Islet precursor cell (in vitro differentiated cells): ENCODE data around the gene TBL1Y.
"Not testable (repeated sequence)": the region's sequence is repeated elsewhere in the genome, so short reads cannot be mapped to it uniquely, and the experiment has no call there.

Experiments used
- DNase-seq: peaks from one replicate; pipeline ENCODE4 v3.0.0-alpha.2; 2018

Gene TBL1Y

DNA sequence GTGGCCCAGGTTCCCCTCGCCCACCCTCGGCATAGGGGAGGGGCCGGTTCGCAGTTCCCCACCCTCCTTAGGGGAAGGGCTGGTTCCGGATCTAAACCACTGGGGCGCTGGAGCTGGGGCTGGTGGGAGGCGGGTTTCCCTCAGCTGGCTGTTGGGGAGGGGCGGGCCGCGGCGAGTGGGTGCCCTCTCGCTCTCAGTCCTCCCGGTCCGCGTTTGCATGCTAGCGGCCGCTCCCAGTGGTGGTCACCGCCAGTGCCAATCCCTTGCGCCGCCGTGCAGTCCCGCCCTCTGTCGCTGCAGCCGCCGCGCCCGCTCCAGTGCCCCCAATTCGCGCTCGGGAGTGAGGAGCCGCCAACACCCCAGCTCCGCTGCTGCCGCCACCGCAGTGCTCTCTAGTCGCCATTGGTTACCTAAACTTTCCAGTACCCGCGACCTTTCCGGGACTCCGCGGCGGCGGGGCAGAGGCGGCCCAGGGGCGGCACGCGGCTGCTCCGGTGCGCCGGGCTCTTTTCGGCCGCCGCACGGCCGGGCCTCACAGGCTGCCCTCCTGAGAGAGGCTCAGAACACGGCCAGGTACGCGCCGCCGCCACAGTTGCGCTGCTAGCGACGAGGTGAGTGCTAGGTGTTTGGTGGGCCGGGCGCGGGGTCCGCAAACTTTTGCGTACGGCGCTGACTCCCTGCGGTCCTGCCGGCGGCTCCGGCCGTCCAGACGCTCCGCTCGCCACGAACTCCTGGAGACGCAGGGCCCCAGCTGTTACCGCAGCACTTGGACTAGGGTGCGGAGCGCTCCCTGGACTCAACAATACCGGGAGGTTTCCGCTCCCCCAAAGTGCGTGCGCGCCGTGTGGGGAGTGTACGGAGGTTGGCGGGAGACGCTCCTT is at the start of gene TBL1Y:
Gene TBL1Y (plus strand): TSS at position 326 of the 881 bp plus-strand sequence. CDS start 114,388 bp downstream, outside the sequence.
- DNase-seq = no peak

DNA sequence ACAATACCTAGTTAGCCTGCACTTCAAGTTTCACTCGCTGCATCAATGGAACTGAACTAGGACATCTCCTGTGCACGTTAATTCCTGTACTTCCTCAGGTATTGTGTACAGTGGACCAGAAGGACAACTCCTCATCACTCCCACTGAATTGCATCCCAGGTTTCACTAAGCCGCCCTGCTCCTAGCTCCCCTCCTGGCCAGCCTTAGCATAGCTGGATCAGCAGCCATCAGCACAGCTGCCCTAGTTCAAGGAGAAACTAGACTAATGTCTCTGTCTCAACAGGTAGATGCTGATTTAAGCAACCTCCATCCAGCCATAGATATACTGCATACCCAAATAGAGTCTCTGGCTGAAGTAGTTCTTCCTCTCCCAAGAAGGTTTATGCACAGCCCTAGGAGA is 16.0 kb upstream of the TBL1Y start:
- DNase-seq = no peak

GRCh38 chrY:6895236-6895635 is 15.3 kb upstream of the TBL1Y start:
- DNase-seq = no peak

- not testable (repeated sequence) for DNase-seq
Observed at GRCh38 chrY:6902116-6902515, 8.4 kb upstream of the TBL1Y start.

GRCh38 chrY:6907591-6907990 is 2.9 kb upstream of the TBL1Y start:
- DNase-seq = no peak

- DNase-seq = not testable (repeated sequence)
Observed at GRCh38 chrY:6908021-6908420, 2.5 kb upstream of the TBL1Y start.

DNA sequence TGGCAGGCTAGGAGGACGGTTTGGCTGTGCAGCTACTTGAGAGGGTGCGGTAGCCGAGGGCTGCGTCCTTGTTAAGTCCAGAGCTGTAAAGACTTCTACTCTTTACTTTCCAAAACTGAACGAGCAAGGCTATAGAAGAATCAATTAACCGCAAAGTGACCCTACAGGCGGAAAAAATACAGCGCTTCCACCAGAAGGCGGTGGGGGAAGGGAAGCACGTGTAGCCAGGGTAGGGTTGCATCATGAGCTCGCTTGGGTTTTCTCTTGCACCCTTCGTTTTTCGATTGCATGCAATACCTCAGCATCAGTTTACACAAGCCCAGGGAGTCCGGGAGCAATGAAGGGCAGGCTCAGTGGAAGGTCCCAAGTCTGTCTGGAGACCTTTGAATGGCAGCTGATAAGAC is 1.4 kb upstream of the TBL1Y start:
- DNase-seq = no peak

DNA sequence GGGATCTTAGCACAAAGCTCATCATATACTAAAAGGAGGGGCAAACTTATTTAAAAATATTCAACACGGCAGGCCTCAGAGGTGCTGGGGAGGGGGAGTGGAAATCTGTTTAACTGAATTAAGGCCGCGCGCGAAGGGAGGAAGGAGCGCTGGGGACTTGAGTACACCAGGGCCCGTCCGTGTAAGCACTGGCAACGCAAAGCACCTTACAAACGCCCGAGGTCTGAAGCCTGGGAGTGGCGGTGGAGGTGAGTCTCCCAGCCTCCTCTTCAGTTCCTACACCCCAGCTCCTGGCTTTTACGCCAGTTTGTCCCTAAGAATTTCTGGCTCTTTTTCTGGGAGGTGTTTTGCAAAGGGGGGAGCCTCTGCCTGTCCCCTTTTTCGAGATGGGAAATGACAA is 641 bp upstream of the TBL1Y start:
- no peak for DNase-seq

DNA sequence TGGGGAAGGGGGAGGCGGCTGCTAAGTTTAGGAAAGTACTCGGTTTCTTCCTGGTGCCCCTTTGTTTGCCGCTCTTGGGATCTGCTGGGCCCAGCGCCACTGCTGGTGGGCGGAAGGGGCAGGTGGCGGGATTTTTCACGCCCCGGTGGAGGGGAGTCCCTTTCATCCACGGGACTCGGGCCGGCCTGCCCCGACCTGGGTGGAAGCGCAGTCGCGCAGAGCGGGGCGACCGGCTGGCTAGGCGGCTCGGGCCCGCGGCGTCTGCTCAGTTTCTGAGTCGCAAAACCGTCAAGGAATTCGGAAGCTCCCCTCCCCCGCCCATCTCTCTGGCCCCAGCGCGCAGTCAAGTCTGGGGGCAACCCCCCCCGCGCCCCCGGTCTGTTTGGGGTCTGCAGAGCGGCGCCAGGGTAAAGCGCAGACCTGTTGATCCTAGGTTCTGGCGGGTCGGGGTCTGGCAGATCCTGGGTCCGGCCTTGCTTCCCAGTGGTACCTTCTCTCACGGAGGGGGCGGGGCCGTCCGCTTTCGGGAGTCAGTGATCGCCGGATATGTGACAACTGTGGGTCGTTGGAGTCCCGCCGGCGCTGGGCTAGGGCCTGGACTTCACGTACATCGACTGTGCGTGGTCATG is 870 bp downstream of the TBL1Y start, which contains the start of gene AMELY:
Gene AMELY (minus strand): TSS at position 500 of the 629 bp plus-strand sequence. CDS start 39,144 bp downstream, outside the sequence.
- no peak for DNase-seq

- DNase-seq = no peak
Observed at GRCh38 chrY:6913362-6913761, 2.9 kb downstream of the TBL1Y start.

GRCh38 chrY:6921061-6921460 is 10.6 kb downstream of the TBL1Y start:
- DNase-seq = no peak

- no peak for DNase-seq
Observed at GRCh38 chrY:6928265-6928664, 17.8 kb downstream of the TBL1Y start.

GRCh38 chrY:6929237-6929636 is 18.7 kb downstream of the TBL1Y start:
- no peak for DNase-seq

DNA sequence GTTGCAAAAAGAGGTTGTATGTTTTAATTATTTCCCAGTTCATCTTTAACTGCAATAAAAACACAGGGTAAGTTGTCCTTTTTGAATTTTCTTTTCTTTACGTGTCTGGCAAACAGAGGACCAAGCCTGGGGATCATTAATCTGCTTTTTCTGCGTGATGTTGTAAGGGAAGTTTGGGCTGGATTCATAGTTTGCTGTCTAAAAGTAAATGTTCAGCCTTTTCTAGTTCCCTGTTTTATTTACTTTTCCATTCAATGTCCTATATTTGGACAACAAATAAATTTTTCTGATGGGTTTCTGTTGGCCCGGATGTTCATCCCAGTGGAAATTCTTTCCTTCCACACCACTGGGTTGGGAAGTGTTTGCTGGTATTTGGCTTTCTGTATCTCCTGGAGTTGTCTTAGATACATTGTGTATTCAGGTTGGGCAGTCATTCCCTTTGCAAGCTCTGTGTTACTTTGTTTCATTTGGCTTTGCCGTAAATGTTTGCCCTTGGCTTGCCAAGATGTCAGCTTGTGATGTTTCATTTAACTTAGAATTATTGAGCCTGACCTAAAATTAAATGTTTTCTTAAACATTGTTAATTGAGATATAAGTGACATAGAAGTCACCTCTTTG is 21.4 kb downstream of the TBL1Y start:
- DNase-seq = no peak

GRCh38 chrY:6935497-6935896 is 25.0 kb downstream of the TBL1Y start:
- no peak for DNase-seq

DNA sequence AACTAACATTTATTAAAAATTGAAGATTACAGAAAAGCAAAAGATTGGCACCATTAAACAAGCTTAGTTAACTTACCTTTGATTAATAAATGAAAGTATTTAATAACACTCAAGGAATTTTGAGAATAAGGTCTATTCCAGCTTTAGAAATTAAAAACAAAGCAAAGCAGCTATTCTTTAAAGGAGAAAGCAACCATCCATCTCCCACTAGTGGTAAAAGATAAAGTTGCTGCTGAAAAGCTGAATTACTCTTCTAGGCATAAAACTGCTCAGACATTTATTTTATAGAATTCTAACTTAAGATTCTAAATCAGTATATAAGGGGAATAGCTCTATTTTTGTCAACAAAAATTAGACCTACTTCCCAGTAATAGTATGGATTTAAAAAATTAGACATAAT is 37.2 kb downstream of the TBL1Y start:
- no peak for DNase-seq

- no peak for DNase-seq
Observed at GRCh38 chrY:6948378-6948777, 37.9 kb downstream of the TBL1Y start.

DNA sequence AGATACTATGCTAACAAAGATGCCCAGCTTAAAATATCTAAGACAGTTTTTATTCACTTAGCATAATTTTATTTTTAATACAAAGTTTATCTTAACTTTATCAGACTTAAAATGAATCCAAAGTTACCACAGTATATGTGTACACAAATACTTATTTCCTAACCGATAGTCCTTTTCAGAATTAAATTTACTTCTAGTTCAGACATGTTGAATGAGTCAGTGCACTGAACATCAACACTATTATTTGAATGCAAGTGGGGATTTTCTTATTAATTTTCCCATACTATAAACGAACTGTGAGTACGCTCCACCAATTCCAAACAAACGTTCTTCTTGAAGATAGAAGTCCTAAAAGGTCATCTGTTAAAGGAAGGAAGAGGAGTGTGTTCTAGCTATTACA is 39.5 kb downstream of the TBL1Y start:
- DNase-seq = no peak

- DNase-seq = no peak
Observed at GRCh38 chrY:6964732-6965131, 54.2 kb downstream of the TBL1Y start.

- no peak for DNase-seq
Observed at GRCh38 chrY:6966521-6966920, 56.0 kb downstream of the TBL1Y start.

GRCh38 chrY:6967736-6968135 is 57.2 kb downstream of the TBL1Y start:
- no peak for DNase-seq

DNA sequence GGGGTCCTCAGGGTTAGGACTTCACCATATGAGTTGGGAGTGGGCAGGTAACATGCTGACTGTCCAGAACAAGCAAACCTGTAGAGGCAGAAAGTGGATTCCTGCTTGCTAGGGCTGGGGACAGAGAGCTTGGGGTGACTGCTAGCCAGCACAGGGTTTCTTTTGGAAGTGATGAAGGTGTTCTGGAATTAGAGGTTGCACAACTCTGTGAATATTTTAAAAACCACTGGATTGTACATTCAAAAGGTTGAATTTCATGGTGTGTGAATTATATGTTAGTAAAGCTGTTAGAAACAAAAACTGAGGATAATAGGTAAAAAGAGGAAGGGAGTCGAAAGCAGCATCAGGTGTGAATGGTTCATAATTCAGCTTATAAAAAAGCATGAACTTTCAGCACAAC is 57.7 kb downstream of the TBL1Y start:
- DNase-seq = no peak

GRCh38 chrY:6972271-6972887 is 61.9 kb downstream of the TBL1Y start:
- DNase-seq = no peak
